ENCODE data around the gene PIH1D1. TPM values are rescaled to one million over a fixed set of nuclear protein-coding genes. Genes with fewer than 3 reads are reported as not detected.

The PIH1D1 gene
- total and polyA plus RNA-seq, 2 of the 13 experiments (the other 11 are each of a cell fraction or from before 2014, with no cell fraction given) = 110 to 137 TPM

DNA sequence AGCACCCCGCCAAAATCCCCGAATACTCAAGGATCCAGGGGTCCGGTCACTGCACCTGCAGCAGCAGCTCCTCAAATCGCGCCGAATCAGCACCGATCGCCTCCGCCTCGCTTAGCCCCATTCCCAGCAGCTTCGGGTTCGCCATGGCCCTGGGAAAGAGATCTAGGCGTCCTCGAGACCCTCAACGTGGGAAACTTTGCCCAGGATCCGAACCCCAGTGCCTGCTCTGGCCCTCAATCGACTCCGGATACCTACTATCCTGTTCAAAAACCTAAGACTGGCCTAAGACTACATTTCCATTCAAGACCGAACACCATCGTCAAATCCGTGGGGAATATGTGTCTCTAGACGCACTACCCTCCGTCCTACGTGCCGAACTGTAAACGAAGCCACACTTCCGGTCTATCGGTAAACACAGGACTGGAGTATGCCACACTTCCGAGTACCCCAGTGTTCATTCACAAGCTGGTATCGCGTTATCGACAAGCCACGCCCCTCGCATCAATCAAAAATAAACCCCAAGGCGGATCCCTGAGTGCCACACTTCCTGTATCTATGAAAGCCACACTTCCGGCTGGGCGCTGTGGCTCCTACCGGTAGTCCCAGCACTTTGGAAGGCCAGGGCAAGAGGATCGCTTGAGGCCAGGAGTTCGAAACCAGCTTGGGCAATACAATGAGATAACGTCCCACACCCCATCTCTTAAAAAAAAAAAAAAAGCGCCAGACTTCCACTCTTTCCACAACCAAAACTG is at the start of gene PIH1D1 (continued):
- TF ChIP-seq ZBTB7B (CRISPR knock-in tag; IDR thresholded peaks at IDR 0.05) (0 out of 2 replicates have a peak, but pooled peaks have one; percentile 26), HNRNPL (IDR thresholded peaks at IDR 0.05; ENCODE audit: low read depth, low read length) (no peak), NCOA1 (CRISPR knock-in tag; IDR thresholded peaks at IDR 0.05) (no peak), ZNF841 (CRISPR knock-in tag; IDR thresholded peaks at IDR 0.05; ENCODE audit: borderline replicate concordance) (no peak), RXRB (CRISPR knock-in tag; IDR thresholded peaks at IDR 0.05; ENCODE audit: borderline replicate concordance) (peak; percentile 26; the same call in 1 of the 2 replicates), ZNF33A (CRISPR knock-in tag; IDR thresholded peaks at IDR 0.05; ENCODE audit: borderline replicate concordance) (peak; percentile 66; the same call in 1 of the 2 replicates), NR2F6 (IDR thresholded peaks at IDR 0.05) (no peak), NR2F6 (CRISPR knock-in tag; IDR thresholded peaks at IDR 0.05) (peak; percentile 30; the same call in 1 of the 2 replicates), ZNF788 (CRISPR knock-in tag; IDR thresholded peaks at IDR 0.05; ENCODE audit: borderline replicate concordance) (peak; percentile 63; the same call in 1 of the 2 replicates), ZNF883 (CRISPR knock-in tag; IDR thresholded peaks at IDR 0.05; ENCODE audit: not compliant biosample characterization) (no peak), ZMYM2 (CRISPR knock-in tag; IDR thresholded peaks at IDR 0.05) (peak; percentile 95), TARDBP (CRISPR knock-in tag; IDR thresholded peaks at IDR 0.05) (peak; percentile 85), ZBTB21 (CRISPR knock-in tag; IDR thresholded peaks at IDR 0.05) (no peak), ZNF205 (CRISPR knock-in tag; IDR thresholded peaks at IDR 0.05) (no peak)
- TF ChIP-seq, protein P1, sequence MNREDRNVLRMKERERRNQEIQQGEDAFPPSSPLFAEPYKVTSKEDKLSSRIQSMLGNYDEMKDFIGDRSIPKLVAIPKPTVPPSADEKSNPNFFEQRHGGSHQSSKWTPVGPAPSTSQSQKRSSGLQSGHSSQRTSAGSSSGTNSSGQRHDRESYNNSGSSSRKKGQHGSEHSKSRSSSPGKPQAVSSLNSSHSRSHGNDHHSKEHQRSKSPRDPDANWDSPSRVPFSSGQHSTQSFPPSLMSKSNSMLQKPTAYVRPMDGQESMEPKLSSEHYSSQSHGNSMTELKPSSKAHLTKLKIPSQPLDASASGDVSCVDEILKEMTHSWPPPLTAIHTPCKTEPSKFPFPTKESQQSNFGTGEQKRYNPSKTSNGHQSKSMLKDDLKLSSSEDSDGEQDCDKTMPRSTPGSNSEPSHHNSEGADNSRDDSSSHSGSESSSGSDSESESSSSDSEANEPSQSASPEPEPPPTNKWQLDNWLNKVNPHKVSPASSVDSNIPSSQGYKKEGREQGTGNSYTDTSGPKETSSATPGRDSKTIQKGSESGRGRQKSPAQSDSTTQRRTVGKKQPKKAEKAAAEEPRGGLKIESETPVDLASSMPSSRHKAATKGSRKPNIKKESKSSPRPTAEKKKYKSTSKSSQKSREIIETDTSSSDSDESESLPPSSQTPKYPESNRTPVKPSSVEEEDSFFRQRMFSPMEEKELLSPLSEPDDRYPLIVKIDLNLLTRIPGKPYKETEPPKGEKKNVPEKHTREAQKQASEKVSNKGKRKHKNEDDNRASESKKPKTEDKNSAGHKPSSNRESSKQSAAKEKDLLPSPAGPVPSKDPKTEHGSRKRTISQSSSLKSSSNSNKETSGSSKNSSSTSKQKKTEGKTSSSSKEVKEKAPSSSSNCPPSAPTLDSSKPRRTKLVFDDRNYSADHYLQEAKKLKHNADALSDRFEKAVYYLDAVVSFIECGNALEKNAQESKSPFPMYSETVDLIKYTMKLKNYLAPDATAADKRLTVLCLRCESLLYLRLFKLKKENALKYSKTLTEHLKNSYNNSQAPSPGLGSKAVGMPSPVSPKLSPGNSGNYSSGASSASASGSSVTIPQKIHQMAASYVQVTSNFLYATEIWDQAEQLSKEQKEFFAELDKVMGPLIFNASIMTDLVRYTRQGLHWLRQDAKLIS (CRISPR knock-in tag; IDR thresholded peaks at IDR 0.05) = 0 out of 2 replicates have a peak, but pooled peaks have one; percentile 58
- TF ChIP-seq, protein P2, sequence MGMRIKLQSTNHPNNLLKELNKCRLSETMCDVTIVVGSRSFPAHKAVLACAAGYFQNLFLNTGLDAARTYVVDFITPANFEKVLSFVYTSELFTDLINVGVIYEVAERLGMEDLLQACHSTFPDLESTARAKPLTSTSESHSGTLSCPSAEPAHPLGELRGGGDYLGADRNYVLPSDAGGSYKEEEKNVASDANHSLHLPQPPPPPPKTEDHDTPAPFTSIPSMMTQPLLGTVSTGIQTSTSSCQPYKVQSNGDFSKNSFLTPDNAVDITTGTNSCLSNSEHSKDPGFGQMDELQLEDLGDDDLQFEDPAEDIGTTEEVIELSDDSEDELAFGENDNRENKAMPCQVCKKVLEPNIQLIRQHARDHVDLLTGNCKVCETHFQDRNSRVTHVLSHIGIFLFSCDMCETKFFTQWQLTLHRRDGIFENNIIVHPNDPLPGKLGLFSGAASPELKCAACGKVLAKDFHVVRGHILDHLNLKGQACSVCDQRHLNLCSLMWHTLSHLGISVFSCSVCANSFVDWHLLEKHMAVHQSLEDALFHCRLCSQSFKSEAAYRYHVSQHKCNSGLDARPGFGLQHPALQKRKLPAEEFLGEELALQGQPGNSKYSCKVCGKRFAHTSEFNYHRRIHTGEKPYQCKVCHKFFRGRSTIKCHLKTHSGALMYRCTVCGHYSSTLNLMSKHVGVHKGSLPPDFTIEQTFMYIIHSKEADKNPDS (CRISPR knock-in tag; IDR thresholded peaks at IDR 0.05) = peak; percentile 88; the same call in 1 of the 2 replicates
- TF ChIP-seq, protein P3, sequence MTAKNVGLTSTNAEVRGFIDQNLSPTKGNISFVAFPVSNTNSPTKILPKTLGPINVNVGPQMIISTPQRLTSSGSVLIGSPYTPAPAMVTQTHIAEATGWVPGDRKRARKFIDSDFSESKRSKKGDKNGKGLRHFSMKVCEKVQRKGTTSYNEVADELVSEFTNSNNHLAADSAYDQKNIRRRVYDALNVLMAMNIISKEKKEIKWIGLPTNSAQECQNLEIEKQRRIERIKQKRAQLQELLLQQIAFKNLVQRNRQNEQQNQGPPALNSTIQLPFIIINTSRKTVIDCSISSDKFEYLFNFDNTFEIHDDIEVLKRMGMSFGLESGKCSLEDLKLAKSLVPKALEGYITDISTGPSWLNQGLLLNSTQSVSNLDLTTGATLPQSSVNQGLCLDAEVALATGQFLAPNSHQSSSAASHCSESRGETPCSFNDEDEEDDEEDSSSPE (CRISPR knock-in tag; IDR thresholded peaks at IDR 0.05) = peak; percentile 65
- TF ChIP-seq, protein P4, sequence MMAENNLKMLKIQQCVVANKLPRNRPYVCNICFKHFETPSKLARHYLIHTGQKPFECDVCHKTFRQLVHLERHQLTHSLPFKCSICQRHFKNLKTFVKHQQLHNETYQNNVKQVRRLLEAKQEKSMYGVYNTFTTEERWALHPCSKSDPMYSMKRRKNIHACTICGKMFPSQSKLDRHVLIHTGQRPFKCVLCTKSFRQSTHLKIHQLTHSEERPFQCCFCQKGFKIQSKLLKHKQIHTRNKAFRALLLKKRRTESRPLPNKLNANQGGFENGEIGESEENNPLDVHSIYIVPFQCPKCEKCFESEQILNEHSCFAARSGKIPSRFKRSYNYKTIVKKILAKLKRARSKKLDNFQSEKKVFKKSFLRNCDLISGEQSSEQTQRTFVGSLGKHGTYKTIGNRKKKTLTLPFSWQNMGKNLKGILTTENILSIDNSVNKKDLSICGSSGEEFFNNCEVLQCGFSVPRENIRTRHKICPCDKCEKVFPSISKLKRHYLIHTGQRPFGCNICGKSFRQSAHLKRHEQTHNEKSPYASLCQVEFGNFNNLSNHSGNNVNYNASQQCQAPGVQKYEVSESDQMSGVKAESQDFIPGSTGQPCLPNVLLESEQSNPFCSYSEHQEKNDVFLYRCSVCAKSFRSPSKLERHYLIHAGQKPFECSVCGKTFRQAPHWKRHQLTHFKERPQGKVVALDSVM (CRISPR knock-in tag; IDR thresholded peaks at IDR 0.05) = peak; percentile 82
